ENCODE measurements around the gene AKT3. TPM values are rescaled to one million over a fixed set of nuclear protein-coding genes. Genes with fewer than 3 reads are reported as not detected.

AKT3 gene
- total and polyA plus RNA-seq, 2 experiments from 2014 or later = 4.5 to 18.5 TPM

DNA sequence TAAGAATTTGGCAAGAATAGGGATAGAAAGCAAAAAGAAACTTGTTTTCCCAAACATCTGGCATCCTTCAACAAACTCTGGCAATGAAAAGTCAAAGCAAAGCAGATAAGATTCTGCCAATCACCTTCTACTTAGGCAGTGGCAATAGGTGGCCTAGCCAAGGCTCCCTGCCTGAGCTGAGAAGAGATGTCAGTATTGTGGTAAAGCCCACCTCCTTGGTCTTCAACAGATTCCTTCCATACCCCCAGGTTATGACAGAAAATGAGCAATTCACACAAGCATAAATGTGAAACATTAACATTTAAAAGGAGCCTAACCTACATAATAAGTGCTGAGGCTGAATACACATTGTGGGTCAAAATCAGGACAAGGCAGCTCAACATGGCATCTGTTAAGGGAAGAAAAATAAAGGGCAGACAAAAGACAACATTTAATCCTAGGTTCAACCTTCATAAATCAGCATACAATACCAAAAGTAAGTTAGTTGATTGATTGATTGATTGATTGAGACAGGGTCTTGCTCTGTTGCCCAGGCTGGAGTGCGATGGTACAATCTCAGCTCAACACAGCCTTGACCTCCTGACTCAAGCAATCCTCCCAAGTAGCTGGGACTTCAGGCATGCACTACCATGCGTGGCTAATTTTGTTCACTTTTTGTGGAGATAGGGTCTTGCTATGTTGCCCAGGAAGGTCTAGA, 123.1 kb downstream of the AKT3 start:
- Histone ChIP-seq H4K20me1 (replicated peaks; ENCODE audit: insufficient read depth) (no peaks in the 10 kb centered on the region), H3K79me2 (replicated peaks; ENCODE audit: insufficient read depth) (no peaks in the 10 kb centered on the region), H3K4me1 (ENCODE audit: insufficient read depth) (peaks cover 21% of the 10 kb centered on the region), H3K9me2 (ENCODE audit: insufficient read depth) (no peaks in the 10 kb centered on the region), H3K4me3 (no peak overlapping the region), H3K27me3 (ENCODE audit: insufficient read depth) (no peaks in the 10 kb centered on the region), H3K27ac (ENCODE audit: low read depth) (no peak overlapping the region), H3K4me2 (no peak overlapping the region), H3K36me3 (ENCODE audit: insufficient read depth) (no peaks in the 10 kb centered on the region), H2AFZ (no peak overlapping the region), H3F3A (replicated peaks; ENCODE audit: low read depth) (no peaks in the 10 kb centered on the region)
- Mint-ChIP-seq H3K36me3 (ENCODE audit: low read depth) (peaks cover 15% of the 10 kb centered on the region), H3K27ac (no peak overlapping the region), H3K4me3 (no peak overlapping the region), H3K4me1 (peaks cover 30% of the 10 kb centered on the region), H3K9me3 (peaks cover 5% of the 10 kb centered on the region; the same call in 2 of the 3 replicates), H3K27me3 (ENCODE audit: insufficient read depth, low read depth, poor library complexity) (peaks cover 2% of the 10 kb centered on the region)
- TF ChIP-seq ZNF114 (CRISPR knock-in tag; IDR thresholded peaks at IDR 0.05) (no peak), REST (IDR thresholded peaks at IDR 0.05; ENCODE audit: unreplicated experiment) (no peak), STAT1 (IDR thresholded peaks at IDR 0.05; ENCODE audit: unreplicated experiment) (no peak), JUNB (IDR thresholded peaks at IDR 0.05; ENCODE audit: unreplicated experiment) (no peak), ETS1 (IDR thresholded peaks at IDR 0.05) (no peak), NANOG (IDR thresholded peaks at IDR 0.05; ENCODE audit: borderline replicate concordance) (no peak), POLR2AphosphoS5 (IDR thresholded peaks at IDR 0.05; ENCODE audit: low read depth) (no peak), EZH2 (IDR thresholded peaks at IDR 0.05; ENCODE audit: low read depth, unreplicated experiment) (no peak), ZNF331 (CRISPR knock-in tag; IDR thresholded peaks at IDR 0.05; ENCODE audit: low read depth) (no peak), EZH2phosphoT487 (IDR thresholded peaks at IDR 0.05; ENCODE audit: unreplicated experiment) (no peak), CREB1 (CRISPR knock-in tag; IDR thresholded peaks at IDR 0.05; ENCODE audit: low read depth) (no peak), CTCF (conservative IDR thresholded peaks at IDR 0.05; ENCODE audit: low read depth in 2 of 2) (no peak)
- TF ChIP-seq, protein P1, sequence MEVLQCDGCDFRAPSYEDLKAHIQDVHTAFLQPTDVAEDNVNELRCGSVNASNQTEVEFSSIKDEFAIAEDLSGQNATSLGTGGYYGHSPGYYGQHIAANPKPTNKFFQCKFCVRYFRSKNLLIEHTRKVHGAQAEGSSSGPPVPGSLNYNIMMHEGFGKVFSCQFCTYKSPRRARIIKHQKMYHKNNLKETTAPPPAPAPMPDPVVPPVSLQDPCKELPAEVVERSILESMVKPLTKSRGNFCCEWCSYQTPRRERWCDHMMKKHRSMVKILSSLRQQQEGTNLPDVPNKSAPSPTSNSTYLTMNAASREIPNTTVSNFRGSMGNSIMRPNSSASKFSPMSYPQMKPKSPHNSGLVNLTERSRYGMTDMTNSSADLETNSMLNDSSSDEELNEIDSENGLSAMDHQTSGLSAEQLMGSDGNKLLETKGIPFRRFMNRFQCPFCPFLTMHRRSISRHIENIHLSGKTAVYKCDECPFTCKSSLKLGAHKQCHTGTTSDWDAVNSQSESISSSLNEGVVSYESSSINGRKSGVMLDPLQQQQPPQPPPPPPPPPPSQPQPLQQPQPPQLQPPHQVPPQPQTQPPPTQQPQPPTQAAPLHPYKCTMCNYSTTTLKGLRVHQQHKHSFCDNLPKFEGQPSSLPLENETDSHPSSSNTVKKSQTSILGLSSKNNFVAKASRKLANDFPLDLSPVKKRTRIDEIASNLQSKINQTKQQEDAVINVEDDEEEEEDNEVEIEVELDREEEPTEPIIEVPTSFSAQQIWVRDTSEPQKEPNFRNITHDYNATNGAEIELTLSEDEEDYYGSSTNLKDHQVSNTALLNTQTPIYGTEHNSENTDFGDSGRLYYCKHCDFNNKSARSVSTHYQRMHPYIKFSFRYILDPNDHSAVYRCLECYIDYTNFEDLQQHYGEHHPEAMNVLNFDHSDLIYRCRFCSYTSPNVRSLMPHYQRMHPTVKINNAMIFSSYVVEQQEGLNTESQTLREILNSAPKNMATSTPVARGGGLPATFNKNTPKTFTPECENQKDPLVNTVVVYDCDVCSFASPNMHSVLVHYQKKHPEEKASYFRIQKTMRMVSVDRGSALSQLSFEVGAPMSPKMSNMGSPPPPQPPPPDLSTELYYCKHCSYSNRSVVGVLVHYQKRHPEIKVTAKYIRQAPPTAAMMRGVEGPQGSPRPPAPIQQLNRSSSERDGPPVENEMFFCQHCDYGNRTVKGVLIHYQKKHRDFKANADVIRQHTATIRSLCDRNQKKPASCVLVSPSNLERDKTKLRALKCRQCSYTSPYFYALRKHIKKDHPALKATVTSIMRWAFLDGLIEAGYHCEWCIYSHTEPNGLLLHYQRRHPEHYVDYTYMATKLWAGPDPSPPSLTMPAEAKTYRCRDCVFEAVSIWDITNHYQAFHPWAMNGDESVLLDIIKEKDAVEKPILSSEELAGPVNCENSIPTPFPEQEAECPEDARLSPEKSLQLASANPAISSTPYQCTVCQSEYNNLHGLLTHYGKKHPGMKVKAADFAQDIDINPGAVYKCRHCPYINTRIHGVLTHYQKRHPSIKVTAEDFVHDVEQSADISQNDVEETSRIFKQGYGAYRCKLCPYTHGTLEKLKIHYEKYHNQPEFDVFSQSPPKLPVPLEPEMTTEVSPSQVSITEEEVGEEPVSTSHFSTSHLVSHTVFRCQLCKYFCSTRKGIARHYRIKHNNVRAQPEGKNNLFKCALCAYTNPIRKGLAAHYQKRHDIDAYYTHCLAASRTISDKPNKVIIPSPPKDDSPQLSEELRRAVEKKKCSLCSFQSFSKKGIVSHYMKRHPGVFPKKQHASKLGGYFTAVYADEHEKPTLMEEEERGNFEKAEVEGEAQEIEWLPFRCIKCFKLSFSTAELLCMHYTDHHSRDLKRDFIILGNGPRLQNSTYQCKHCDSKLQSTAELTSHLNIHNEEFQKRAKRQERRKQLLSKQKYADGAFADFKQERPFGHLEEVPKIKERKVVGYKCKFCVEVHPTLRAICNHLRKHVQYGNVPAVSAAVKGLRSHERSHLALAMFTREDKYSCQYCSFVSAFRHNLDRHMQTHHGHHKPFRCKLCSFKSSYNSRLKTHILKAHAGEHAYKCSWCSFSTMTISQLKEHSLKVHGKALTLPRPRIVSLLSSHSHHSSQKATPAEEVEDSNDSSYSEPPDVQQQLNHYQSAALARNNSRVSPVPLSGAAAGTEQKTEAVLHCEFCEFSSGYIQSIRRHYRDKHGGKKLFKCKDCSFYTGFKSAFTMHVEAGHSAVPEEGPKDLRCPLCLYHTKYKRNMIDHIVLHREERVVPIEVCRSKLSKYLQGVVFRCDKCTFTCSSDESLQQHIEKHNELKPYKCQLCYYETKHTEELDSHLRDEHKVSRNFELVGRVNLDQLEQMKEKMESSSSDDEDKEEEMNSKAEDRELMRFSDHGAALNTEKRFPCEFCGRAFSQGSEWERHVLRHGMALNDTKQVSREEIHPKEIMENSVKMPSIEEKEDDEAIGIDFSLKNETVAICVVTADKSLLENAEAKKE (CRISPR knock-in tag; IDR thresholded peaks at IDR 0.05) = no peak
- ATAC-seq (no peak), DNase-seq (ENCODE audit: low spot score) (no peak)

All from GM23338 (cell line).